ENCODE measurements around the gene SLC40A1. TPM values are rescaled to one million over a fixed set of nuclear protein-coding genes. Genes with fewer than 3 reads are reported as not detected.

SLC40A1 gene
- total RNA-seq, 4 donors from 2014 or later: 115 to 285 (median 133) TPM

GRCh38 chr2:189515264-189515663 lies 65.3 kb downstream of the SLC40A1 start:
- DNase-seq: no peak

GRCh38 chr2:189514104-189514503 lies 66.5 kb downstream of the SLC40A1 start:
- Histone ChIP-seq H3K4me1 (peaks cover 0 to 6% of the 10 kb centered on the region in 2 donors), H3K36me3 (no peaks in the 10 kb centered on the region), H3K27me3 (no peaks in the 10 kb centered on the region), H3K9me3 (no peaks in the 10 kb centered on the region), H3K27ac (no peak overlapping the region), H3K4me3 (replicated peaks in 1 of 3) (no peak overlapping the region)
- intact Hi-C loops (cut with DNase I): no loop called here
- WGBS, 2 donors: 93 to 96% methylated on average over 3 of the region's 3 CpGs
- DNase-seq: no peak
- no peak for TF ChIP-seq POLR2A (IDR thresholded peaks at IDR 0.05)
- TF ChIP-seq, protein P1, sequence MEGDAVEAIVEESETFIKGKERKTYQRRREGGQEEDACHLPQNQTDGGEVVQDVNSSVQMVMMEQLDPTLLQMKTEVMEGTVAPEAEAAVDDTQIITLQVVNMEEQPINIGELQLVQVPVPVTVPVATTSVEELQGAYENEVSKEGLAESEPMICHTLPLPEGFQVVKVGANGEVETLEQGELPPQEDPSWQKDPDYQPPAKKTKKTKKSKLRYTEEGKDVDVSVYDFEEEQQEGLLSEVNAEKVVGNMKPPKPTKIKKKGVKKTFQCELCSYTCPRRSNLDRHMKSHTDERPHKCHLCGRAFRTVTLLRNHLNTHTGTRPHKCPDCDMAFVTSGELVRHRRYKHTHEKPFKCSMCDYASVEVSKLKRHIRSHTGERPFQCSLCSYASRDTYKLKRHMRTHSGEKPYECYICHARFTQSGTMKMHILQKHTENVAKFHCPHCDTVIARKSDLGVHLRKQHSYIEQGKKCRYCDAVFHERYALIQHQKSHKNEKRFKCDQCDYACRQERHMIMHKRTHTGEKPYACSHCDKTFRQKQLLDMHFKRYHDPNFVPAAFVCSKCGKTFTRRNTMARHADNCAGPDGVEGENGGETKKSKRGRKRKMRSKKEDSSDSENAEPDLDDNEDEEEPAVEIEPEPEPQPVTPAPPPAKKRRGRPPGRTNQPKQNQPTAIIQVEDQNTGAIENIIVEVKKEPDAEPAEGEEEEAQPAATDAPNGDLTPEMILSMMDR (IDR thresholded peaks at IDR 0.05): no peak

More at GRCh38 chr2:189515264-189515663, 65.3 kb downstream of the SLC40A1 start:
- Histone ChIP-seq H3K4me1 (peaks cover 0 to 6% of the 10 kb centered on the region in 2 donors), H3K27ac (no peak overlapping the region), H3K36me3 (no peaks in the 10 kb centered on the region), H3K9me3 (no peaks in the 10 kb centered on the region), H3K4me3 (replicated peaks in 1 of 3) (no peak overlapping the region), H3K27me3 (no peaks in the 10 kb centered on the region)
- WGBS, 2 donors: 46 to 67% methylated on average over 1 of the region's 1 CpG
- intact Hi-C loops (cut with DNase I): no loop called here
- TF ChIP-seq POLR2A (IDR thresholded peaks at IDR 0.05): no peak
- TF ChIP-seq, protein P1 (IDR thresholded peaks at IDR 0.05): no peak

GRCh38 chr2:189512879-189513278 lies 67.7 kb downstream of the SLC40A1 start:
- Histone ChIP-seq H3K4me1 (peaks cover 0 to under 1% of the 10 kb centered on the region in 2 donors), H3K36me3 (no peaks in the 10 kb centered on the region), H3K27ac (no peak overlapping the region), H3K4me3 (replicated peaks in 1 of 3) (no peak overlapping the region), H3K27me3 (no peaks in the 10 kb centered on the region), H3K9me3 (no peaks in the 10 kb centered on the region)
- intact Hi-C loops (cut with DNase I): no loop called here
- TF ChIP-seq POLR2A (IDR thresholded peaks at IDR 0.05): no peak
- TF ChIP-seq, protein P1 (IDR thresholded peaks at IDR 0.05): no peak
- WGBS, 2 donors: 49 to 53% methylated on average over 3 of the region's 3 CpGs
- no peak for DNase-seq

GRCh38 chr2:189511960-189512319 lies 68.6 kb downstream of the SLC40A1 start:
- no peaks in the 10 kb centered on the region for H3K4me1 ChIP-seq
- intact Hi-C loops (cut with DNase I): no loop called here
- no peaks in the 10 kb centered on the region for H3K9me3 ChIP-seq
- TF ChIP-seq POLR2A (IDR thresholded peaks at IDR 0.05): no peak
- TF ChIP-seq, protein P1 (IDR thresholded peaks at IDR 0.05): no peak
- no peak for DNase-seq
- no peaks in the 10 kb centered on the region for H3K36me3 ChIP-seq
- H3K4me3 ChIP-seq (replicated peaks in 1 of 3): no peak overlapping the region
- no peaks in the 10 kb centered on the region for H3K27me3 ChIP-seq
- no peak overlapping the region for H3K27ac ChIP-seq

DNA sequence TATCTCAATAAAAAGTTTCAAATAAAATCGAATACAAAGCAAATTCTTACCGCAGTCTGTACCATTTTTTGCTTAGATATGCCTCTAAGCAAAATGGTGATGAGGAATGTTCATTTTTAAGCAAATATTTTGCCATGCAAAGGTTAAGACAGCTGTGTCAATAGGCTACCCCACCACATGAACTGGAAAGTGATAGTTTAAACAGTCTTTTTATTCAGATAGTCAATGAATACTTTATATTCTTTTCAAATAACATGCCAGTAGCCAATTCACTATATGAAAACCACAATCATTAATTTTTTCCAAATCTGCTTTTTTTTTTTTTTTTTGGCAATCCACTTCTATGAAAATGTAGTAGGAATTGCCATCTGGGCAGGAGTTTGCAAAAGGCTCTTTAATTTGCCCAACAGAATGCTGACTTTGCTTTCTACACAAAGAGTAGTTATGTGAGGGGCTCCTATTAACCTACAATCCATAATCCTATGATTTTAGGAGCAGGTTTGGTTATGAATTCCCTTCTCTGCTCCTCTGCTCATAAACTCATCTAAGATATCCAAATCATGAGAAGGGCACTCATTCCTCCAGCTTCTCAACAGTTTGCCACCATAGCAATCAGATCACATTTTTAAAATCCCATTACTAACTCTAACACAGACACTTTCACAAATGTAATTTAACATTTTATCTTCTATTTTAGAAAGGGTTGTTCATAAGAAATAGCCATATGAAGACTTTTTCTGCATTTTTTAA lies 69.2 kb downstream of the SLC40A1 start:
- intact Hi-C loops (cut with DNase I): no loop called here
- no peak overlapping the region for H3K27ac ChIP-seq

More for the DNA sequence above, 69.2 kb downstream of the SLC40A1 start:
- WGBS, 2 donors: 93 to 95% methylated on average over 2 of the region's 2 CpGs
- Histone ChIP-seq H3K4me1 (no peaks in the 10 kb centered on the region), H3K27me3 (no peaks in the 10 kb centered on the region), H3K36me3 (no peaks in the 10 kb centered on the region), H3K9me3 (no peaks in the 10 kb centered on the region), H3K4me3 (replicated peaks in 1 of 3) (no peak overlapping the region)
- TF ChIP-seq POLR2A (IDR thresholded peaks at IDR 0.05): no peak
- TF ChIP-seq, protein P1 (IDR thresholded peaks at IDR 0.05): no peak
- no peak for DNase-seq

Measured in thyroid gland (tissue), 4 donors.